Stimulated activated naive CD8-positive, alpha-beta T cell treated with anti-CD3 and anti-CD28 coated beads, Interleukin-15, Interleukin-2, amounts not matched to agents 100 ng/mL and 50 ng/mL, for 24 hours (primary cell): ENCODE results near the gene MPST.

ENCODE experiments used
- H3K27ac Mint-ChIP-seq: one replicate; pipeline ENCODE4 v1.8.0; 2021; ENCODE audit warnings: mild to moderate bottlenecking, mixed read lengths
- H3K27me3 Mint-ChIP-seq: one replicate; pipeline ENCODE4 v1.8.0; 2021; ENCODE audit warnings: mixed read lengths
- H3K36me3 Mint-ChIP-seq: one replicate; pipeline ENCODE4 v1.8.0; 2021; ENCODE audit warnings: low read depth, mixed read lengths
- H3K4me1 Mint-ChIP-seq: one replicate; pipeline ENCODE4 v1.8.0; 2021; ENCODE audit warnings: low read depth, mixed read lengths
- H3K4me3 Mint-ChIP-seq: one replicate; pipeline ENCODE4 v1.8.0; 2021; ENCODE audit warnings: mild to moderate bottlenecking, mixed read lengths
- H3K9me3 Mint-ChIP-seq: one replicate; pipeline ENCODE4 v1.8.0; 2021; ENCODE audit warnings: mixed read lengths

Gene MPST

GRCh38 chr22:37024339-37025157, 5.0 kb downstream of the MPST start:
- no peak overlapping the region for H3K27ac Mint-ChIP-seq
- H3K4me3 Mint-ChIP-seq = no peak overlapping the region
- H3K9me3 Mint-ChIP-seq = no peaks in the 10 kb centered on the region
- no peaks in the 10 kb centered on the region for H3K36me3 Mint-ChIP-seq
- H3K4me1 Mint-ChIP-seq = peaks cover 9% of the 10 kb centered on the region
- H3K27me3 Mint-ChIP-seq = no peaks in the 10 kb centered on the region

GRCh38 chr22:37025500-37026070, 6.0 kb downstream of the MPST start:
- peaks cover 6% of the 10 kb centered on the region for H3K4me1 Mint-ChIP-seq
- no peaks in the 10 kb centered on the region for H3K9me3 Mint-ChIP-seq
- H3K36me3 Mint-ChIP-seq = no peaks in the 10 kb centered on the region
- H3K4me3 Mint-ChIP-seq = no peak overlapping the region
- H3K27me3 Mint-ChIP-seq = no peaks in the 10 kb centered on the region
- H3K27ac Mint-ChIP-seq = no peak overlapping the region

DNA sequence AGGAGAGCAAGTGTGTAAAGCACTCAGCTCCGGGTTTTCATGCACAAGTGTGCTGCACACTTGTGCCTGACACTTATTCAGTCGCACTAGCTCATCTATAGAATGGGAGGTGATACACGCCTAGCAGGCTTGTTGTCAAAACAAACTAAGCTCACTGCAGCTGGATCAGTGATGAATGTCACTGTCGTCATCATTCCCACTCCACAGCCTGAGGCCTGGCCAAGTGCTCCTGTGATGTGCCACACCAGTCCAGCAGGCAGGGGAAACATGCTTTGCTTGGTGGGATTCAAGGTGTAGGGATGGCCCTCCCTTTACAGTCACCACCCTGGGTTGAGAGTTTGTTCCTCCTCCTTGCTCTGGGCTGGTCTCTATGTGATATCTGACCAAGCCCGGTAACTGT, 6.8 kb downstream of the MPST start:
- peaks cover 5% of the 10 kb centered on the region for H3K4me1 Mint-ChIP-seq
- no peaks in the 10 kb centered on the region for H3K9me3 Mint-ChIP-seq
- no peaks in the 10 kb centered on the region for H3K36me3 Mint-ChIP-seq
- no peak overlapping the region for H3K4me3 Mint-ChIP-seq
- H3K27me3 Mint-ChIP-seq = no peaks in the 10 kb centered on the region
- H3K27ac Mint-ChIP-seq = no peak overlapping the region

- Mint-ChIP-seq H3K27me3 (no peaks in the 10 kb centered on the region), H3K36me3 (no peaks in the 10 kb centered on the region), H3K4me3 (no peak overlapping the region), H3K9me3 (no peaks in the 10 kb centered on the region), H3K4me1 (no peaks in the 10 kb centered on the region), H3K27ac (no peak overlapping the region)
Observed at GRCh38 chr22:37027556-37027955, 8.0 kb downstream of the MPST start.

GRCh38 chr22:37028692-37029674, 9.4 kb downstream of the MPST start:
- no peak overlapping the region for H3K27ac Mint-ChIP-seq
- no peaks in the 10 kb centered on the region for H3K36me3 Mint-ChIP-seq

DNA sequence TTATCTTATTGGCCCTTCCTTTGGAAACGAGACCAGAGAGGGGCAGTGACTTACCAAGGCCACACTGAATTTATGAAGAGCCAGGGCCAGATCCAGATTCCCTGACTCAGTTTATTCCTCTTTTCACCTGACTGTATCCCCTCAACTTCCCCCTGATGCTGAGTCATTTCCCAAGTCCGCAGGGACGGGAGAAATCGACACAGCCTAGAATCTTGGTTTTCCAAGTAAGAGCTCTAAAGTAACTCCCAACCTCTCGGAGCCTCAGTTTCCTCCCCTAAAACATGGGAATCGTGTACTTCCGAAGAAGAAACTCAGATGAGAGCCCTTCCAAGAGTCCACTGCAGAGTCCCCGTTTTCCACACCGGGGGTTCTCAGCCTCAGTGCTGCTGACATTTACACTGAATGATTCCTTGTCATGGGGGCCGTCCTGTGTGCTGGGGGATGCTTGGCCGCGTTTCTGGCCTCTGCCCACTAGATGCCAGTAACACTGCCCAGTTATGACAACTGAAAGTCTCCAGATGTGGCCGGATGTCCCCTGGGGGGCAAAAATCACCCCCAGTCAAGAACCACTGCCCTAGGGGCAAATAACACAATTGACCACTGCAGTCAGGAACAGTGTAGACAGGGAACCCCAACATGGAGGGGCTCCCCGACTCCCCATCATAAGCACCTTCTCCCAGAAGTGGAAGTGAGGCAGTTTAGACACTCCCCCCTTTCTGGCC, 11.2 kb downstream of the MPST start:
- no peak overlapping the region for H3K4me3 Mint-ChIP-seq
- H3K27me3 Mint-ChIP-seq = no peaks in the 10 kb centered on the region
- H3K9me3 Mint-ChIP-seq = no peaks in the 10 kb centered on the region
- no peaks in the 10 kb centered on the region for H3K36me3 Mint-ChIP-seq
- no peak overlapping the region for H3K27ac Mint-ChIP-seq
- H3K4me1 Mint-ChIP-seq = no peaks in the 10 kb centered on the region

More at GRCh38 chr22:37028692-37029674, 9.4 kb downstream of the MPST start:
- Mint-ChIP-seq H3K4me1 (no peaks in the 10 kb centered on the region), H3K27me3 (no peaks in the 10 kb centered on the region), H3K9me3 (no peaks in the 10 kb centered on the region), H3K4me3 (no peak overlapping the region)

DNA sequence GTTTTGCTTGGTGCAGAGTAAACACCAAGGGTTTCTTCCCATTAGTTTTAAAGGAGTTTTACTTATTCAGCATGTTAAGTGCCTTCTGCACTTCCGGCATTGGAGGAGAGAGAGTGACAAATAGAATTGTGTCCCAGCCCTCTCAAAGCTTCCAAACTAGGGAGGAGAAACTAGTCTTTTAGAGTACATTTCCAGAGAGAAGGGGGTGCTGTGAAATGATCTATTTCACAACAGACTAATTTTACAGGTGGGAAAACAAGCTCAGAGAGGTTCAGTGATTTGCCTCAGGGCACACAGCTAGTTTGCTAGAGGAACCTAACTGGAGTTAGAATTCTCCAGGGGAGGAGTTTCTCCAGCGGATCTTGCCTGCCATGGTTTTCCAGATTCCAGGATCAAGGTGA, 12.6 kb downstream of the MPST start:
- no peak overlapping the region for H3K27ac Mint-ChIP-seq
- H3K4me1 Mint-ChIP-seq = no peaks in the 10 kb centered on the region
- H3K9me3 Mint-ChIP-seq = no peaks in the 10 kb centered on the region
- no peaks in the 10 kb centered on the region for H3K27me3 Mint-ChIP-seq
- no peaks in the 10 kb centered on the region for H3K36me3 Mint-ChIP-seq
- no peak overlapping the region for H3K4me3 Mint-ChIP-seq

GRCh38 chr22:37032535-37033460, 13.3 kb downstream of the MPST start:
- Mint-ChIP-seq H3K9me3 (no peaks in the 10 kb centered on the region), H3K36me3 (no peaks in the 10 kb centered on the region), H3K27ac (no peak overlapping the region), H3K4me1 (no peaks in the 10 kb centered on the region), H3K4me3 (no peak overlapping the region), H3K27me3 (peaks cover 4% of the 10 kb centered on the region)

DNA sequence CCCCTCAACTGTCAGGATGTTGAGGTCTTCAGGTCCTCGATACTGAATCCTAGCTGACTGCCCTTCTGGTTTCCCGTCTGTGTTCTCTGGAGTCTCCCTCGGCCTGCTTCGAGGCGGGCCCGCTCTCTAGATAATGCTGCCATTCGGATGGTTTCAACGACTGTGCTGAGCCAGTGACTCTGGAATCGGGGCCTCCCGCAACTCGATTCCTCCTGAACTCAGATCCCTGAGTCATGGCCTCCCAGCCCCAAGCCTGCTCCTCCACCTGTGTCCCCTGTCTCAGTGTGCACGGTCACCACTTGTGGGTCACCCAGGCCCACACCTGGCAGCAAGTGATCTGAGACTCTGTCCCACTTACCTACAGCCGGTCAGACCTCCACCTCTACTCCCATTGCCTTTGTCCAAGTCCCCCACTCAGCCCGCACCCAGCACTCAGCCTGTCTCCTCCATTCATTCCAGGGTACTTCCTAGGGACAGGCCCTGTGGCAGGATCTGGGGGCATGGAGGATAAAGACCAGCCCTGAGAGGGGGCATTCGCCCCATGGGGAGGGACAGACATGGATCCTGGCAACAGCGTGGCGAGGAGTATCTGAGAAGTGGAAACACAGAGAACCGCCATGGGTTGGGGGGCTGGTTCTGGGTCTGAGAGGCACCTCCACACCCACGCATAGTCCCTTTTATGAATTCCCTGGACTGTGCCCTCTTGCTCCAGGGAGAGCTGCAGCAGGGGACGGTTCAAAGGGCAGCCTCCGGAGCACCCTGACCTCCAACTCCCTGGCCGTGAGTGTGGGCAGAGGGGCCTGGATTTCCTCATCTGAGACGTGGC, 14.3 kb downstream of the MPST start:
- no peak overlapping the region for H3K27ac Mint-ChIP-seq
- H3K36me3 Mint-ChIP-seq = no peaks in the 10 kb centered on the region
- no peaks in the 10 kb centered on the region for H3K9me3 Mint-ChIP-seq
- peaks cover 4% of the 10 kb centered on the region for H3K27me3 Mint-ChIP-seq
- H3K4me3 Mint-ChIP-seq = no peak overlapping the region
- H3K4me1 Mint-ChIP-seq = no peaks in the 10 kb centered on the region

- H3K9me3 Mint-ChIP-seq = no peaks in the 10 kb centered on the region
- H3K27me3 Mint-ChIP-seq = peaks cover 8% of the 10 kb centered on the region
- H3K4me3 Mint-ChIP-seq = no peak overlapping the region
- peaks cover 9% of the 10 kb centered on the region for H3K4me1 Mint-ChIP-seq
- no peaks in the 10 kb centered on the region for H3K36me3 Mint-ChIP-seq
- no peak overlapping the region for H3K27ac Mint-ChIP-seq
Observed at GRCh38 chr22:37036655-37037377, 17.3 kb downstream of the MPST start.

DNA sequence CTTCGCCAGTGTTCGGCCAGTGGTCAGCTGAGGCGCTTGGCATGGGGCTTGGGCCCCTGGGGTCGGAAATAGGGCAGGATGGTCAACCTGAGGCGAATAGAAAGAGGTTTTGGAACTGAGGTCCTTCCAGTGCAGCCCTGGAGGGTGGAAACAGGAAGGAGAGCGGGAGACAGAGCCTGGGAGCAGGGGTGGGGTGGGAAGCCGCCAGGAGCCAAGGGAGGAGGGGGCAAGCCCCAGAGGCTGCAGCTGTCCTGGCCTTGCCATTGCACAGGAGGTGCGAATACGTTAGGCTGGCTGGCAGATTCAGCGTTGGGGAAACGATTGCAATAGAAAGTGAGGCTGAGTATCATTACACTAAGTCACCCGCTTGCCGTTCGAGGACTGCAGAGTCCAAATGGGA, 18.1 kb downstream of the MPST start:
- no peaks in the 10 kb centered on the region for H3K36me3 Mint-ChIP-seq
- peaks cover 8% of the 10 kb centered on the region for H3K27me3 Mint-ChIP-seq
- H3K4me3 Mint-ChIP-seq = no peak overlapping the region
- H3K9me3 Mint-ChIP-seq = no peaks in the 10 kb centered on the region
- H3K27ac Mint-ChIP-seq = no peak overlapping the region
- peaks cover 9% of the 10 kb centered on the region for H3K4me1 Mint-ChIP-seq

DNA sequence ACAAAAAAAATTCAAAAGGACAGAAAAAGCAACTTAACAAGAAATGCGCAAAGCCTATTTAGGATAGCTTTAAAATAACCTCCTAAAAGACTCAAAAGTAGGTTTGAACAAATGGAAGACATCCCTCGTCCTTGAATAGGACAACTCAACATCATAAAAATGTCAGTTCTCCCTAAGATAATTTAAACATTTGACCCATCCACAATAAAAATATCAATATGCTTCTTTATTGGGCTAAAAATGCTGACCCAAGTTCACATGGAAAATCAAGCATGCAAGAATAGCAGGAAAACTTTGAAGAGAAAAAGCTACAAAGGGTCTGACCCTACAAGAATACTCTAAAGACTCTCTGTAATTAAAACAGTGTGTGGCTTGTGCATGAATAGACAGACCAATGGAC, 19.9 kb downstream of the MPST start:
- no peaks in the 10 kb centered on the region for H3K9me3 Mint-ChIP-seq
- no peak overlapping the region for H3K4me3 Mint-ChIP-seq
- no peak overlapping the region for H3K27ac Mint-ChIP-seq
- H3K27me3 Mint-ChIP-seq = peaks cover 8% of the 10 kb centered on the region
- no peaks in the 10 kb centered on the region for H3K36me3 Mint-ChIP-seq
- H3K4me1 Mint-ChIP-seq = peaks cover 11% of the 10 kb centered on the region
